Small intestine (tissue), 7 donors: ENCODE measurements around the gene P2RX4. TPM values are rescaled to one million over a fixed set of nuclear protein-coding genes. Genes with fewer than 3 reads are reported as not detected.

ENCODE experiments used
- DNase-seq, 2 donors: peaks; one replicate each; pipeline versions ENCODE4 v3.0.0 to v3.0.0-alpha.2; 2013
- FAIRE-seq: peaks from 2 replicates; lab custom pipeline; 2012; peaks lifted over from hg19 to GRCh38; lab: Jason Lieb, UNC
- H3K27ac ChIP-seq, 3 donors: one replicate each; pipeline ENCODE4 v1.5.1; 2013; ENCODE audit warnings: low read length in 2 of 3, mild to moderate bottlenecking in 2 of 3, control low read depth in 1 of 3, inconsistent platforms in 1 of 3, low read depth in 1 of 3, moderate library complexity in 1 of 3
- H3K27me3 ChIP-seq, 3 donors: one replicate each; pipeline ENCODE4 v1.6.1; 2013; ENCODE audit warnings: low read length in 3 of 3, inconsistent platforms in 1 of 3; ENCODE audit not compliant: control insufficient read depth in 3 of 3, insufficient read depth in 3 of 3
- H3K36me3 ChIP-seq, 3 donors: one replicate each; pipeline ENCODE4 v1.6.1; 2013; ENCODE audit warnings: low read length in 3 of 3, inconsistent platforms in 1 of 3, low read depth in 1 of 3, mild to moderate bottlenecking in 1 of 3, moderate library complexity in 1 of 3; ENCODE audit not compliant: control insufficient read depth in 3 of 3, insufficient read depth in 2 of 3
- H3K4me1 ChIP-seq, 3 donors: one replicate each; pipeline ENCODE4 v1.6.1; 2013; ENCODE audit warnings: low read length in 2 of 3, inconsistent platforms in 1 of 3, low read depth in 1 of 3, mild to moderate bottlenecking in 1 of 3, moderate library complexity in 1 of 3; ENCODE audit not compliant: control insufficient read depth in 3 of 3, insufficient read depth in 2 of 3
- H3K4me3 ChIP-seq, 3 donors: one replicate each; pipeline ENCODE4 v1.5.1; 2013; ENCODE audit warnings: low read length in 3 of 3, control low read depth in 1 of 3, inconsistent platforms in 1 of 3, low read depth in 1 of 3, mild to moderate bottlenecking in 1 of 3, moderate library complexity in 1 of 3
- H3K9me3 ChIP-seq, 2 donors: one replicate each; pipeline ENCODE4 v1.6.1; 2013; ENCODE audit warnings: low read depth in 1 of 2, low read length in 1 of 2; ENCODE audit not compliant: control insufficient read depth in 2 of 2, insufficient read depth in 1 of 2
- WGBS, 3 donors: extraction: QIAGEN DNeasy Blood & Tissue Kit; methylation state at CpG; one replicate each; pipeline ENCODE4 v1.1.7; 2013; 5-methylcytosine and 5-hydroxymethylcytosine counted together
- polyA plus RNA-seq, 4 donors: library from polyadenylated mRNA; stranded (reverse) in 3 of 4; unstranded in 1 of 4; fragments of 200-250 nt in 3 of 4; fragments of 120-200 nt in 1 of 4; gene quantifications; one replicate each; pipeline versions ENCODE4 v1.2.1 to v1.2.3, GENCODE V29; 2013
- donor health status: healthy with polysubstance abuse.
- donor health status: control.
- donor health status: control.
- donor health status: Bipolar disorder and iron deficiency.
- donor health status: healthy.

Gene P2RX4
- polyA plus RNA-seq, 4 donors = 17.5 to 129 (median 43.5) TPM

- Histone ChIP-seq H3K27ac (no peak overlapping the region), H3K9me3 (peaks cover 0 to 5% of the 10 kb centered on the region in 2 donors), H3K4me3 (no peak overlapping the region), H3K27me3 (no peaks in the 10 kb centered on the region), H3K4me1 (no peaks in the 10 kb centered on the region), H3K36me3 (peaks cover 0 to 3% (median 0%) of the 10 kb centered on the region in 3 donors)
- 85 to 93% (median 91%) methylated on average over 15 of the region's 15 CpGs for WGBS, 3 donors
- DNase-seq (no peak), FAIRE-seq (no peak)
Measured at GRCh38 chr12:121184425-121184824, 25.5 kb upstream of the P2RX4 start.

- DNase-seq (no peak), FAIRE-seq (no peak)
- H3K9me3 ChIP-seq = peaks cover 0 to 5% of the 10 kb centered on the region in 2 donors
- H3K27ac ChIP-seq = no peak overlapping the region
- no peaks in the 10 kb centered on the region for H3K4me1 ChIP-seq
- 92 to 98% (median 96%) methylated on average over 7 of the region's 7 CpGs for WGBS, 3 donors
- H3K27me3 ChIP-seq = no peaks in the 10 kb centered on the region
- H3K4me3 ChIP-seq = no peak overlapping the region
- peaks cover 0 to 3% (median 0%) of the 10 kb centered on the region in 3 donors for H3K36me3 ChIP-seq
Measured at GRCh38 chr12:121184984-121185889, 24.7 kb upstream of the P2RX4 start.

- no peak for FAIRE-seq
- Histone ChIP-seq H3K4me3 (no peak overlapping the region), H3K27me3 (no peaks in the 10 kb centered on the region), H3K27ac (no peak overlapping the region), H3K9me3 (peaks cover 0 to 5% of the 10 kb centered on the region in 2 donors), H3K36me3 (peaks cover 0 to 3% (median 0%) of the 10 kb centered on the region in 3 donors), H3K4me1 (no peaks in the 10 kb centered on the region)
- 85 to 94% (median 89%) methylated on average over 2 of the region's 2 CpGs for WGBS, 3 donors
- no peak for DNase-seq
Measured at GRCh38 chr12:121186826-121187225, 23.1 kb upstream of the P2RX4 start.

GRCh38 chr12:121187501-121187900 lies 22.4 kb upstream of the P2RX4 start:
- Histone ChIP-seq H3K27me3 (no peaks in the 10 kb centered on the region), H3K9me3 (peaks cover 0 to 5% of the 10 kb centered on the region in 2 donors), H3K4me1 (no peaks in the 10 kb centered on the region), H3K36me3 (peaks cover 0 to 3% (median 0%) of the 10 kb centered on the region in 3 donors), H3K4me3 (no peak overlapping the region), H3K27ac (no peak overlapping the region)
- no peak for FAIRE-seq
- DNase-seq = no peak
- WGBS, 3 donors = 87 to 95% (median 94%) methylated on average over 7 of the region's 7 CpGs

GRCh38 chr12:121188227-121188626 lies 21.7 kb upstream of the P2RX4 start:
- 97 to 98% (median 98%) methylated on average over 2 of the region's 2 CpGs for WGBS, 3 donors
- no peak overlapping the region for H3K27ac ChIP-seq
- H3K9me3 ChIP-seq = peaks cover 0 to 5% of the 10 kb centered on the region in 2 donors
- no peak overlapping the region for H3K4me3 ChIP-seq
- FAIRE-seq (no peak), DNase-seq (no peak)
- peaks cover 0 to 3% (median 0%) of the 10 kb centered on the region in 3 donors for H3K36me3 ChIP-seq
- H3K4me1 ChIP-seq = no peaks in the 10 kb centered on the region
- no peaks in the 10 kb centered on the region for H3K27me3 ChIP-seq

GRCh38 chr12:121189131-121189530 lies 20.8 kb upstream of the P2RX4 start:
- Histone ChIP-seq H3K27ac (no peak overlapping the region), H3K36me3 (peaks cover 0 to 3% (median 0%) of the 10 kb centered on the region in 3 donors), H3K4me1 (no peaks in the 10 kb centered on the region), H3K27me3 (no peaks in the 10 kb centered on the region), H3K4me3 (no peak overlapping the region), H3K9me3 (peaks cover 0 to 5% of the 10 kb centered on the region in 2 donors)
- FAIRE-seq = no peak
- DNase-seq = no peak
- 70 to 77% (median 74%) methylated on average over 9 of the region's 9 CpGs for WGBS, 3 donors

- H3K4me3 ChIP-seq = no peak overlapping the region
- H3K4me1 ChIP-seq = no peaks in the 10 kb centered on the region
- DNase-seq = peak in 1 of 2 donors; percentile 61
- WGBS, 3 donors = 41 to 71% (median 45%) methylated on average over 9 of the region's 9 CpGs
- no peaks in the 10 kb centered on the region for H3K27me3 ChIP-seq
- H3K27ac ChIP-seq = no peak overlapping the region
- H3K36me3 ChIP-seq = no peaks in the 10 kb centered on the region
- no peak for FAIRE-seq
- peaks cover 0 to 5% of the 10 kb centered on the region in 2 donors for H3K9me3 ChIP-seq
Measured at GRCh38 chr12:121189619-121190155, 20.2 kb upstream of the P2RX4 start.

- Histone ChIP-seq H3K4me3 (no peak overlapping the region), H3K36me3 (no peaks in the 10 kb centered on the region), H3K4me1 (no peaks in the 10 kb centered on the region), H3K27ac (peak overlapping the region in 1 of 3 donors; percentile 55), H3K9me3 (peaks cover 0 to 5% of the 10 kb centered on the region in 2 donors), H3K27me3 (no peaks in the 10 kb centered on the region)
- DNase-seq = no peak
- 44 to 62% (median 56%) methylated on average over 2 of the region's 2 CpGs for WGBS, 3 donors
- no peak for FAIRE-seq
Measured at GRCh38 chr12:121190523-121191031, 19.4 kb upstream of the P2RX4 start.
